GM12892 (cell line): Measurements from ENCODE around the gene RAP2C.
A peak's percentile ranks its signal among the peaks of the same experiment; 100 is the strongest.

ENCODE experiments used
- DNase-seq: peaks from one replicate; pipeline ENCODE4 v3.0.0; 2011; ENCODE audit not compliant: insufficient read length
- FAIRE-seq: peaks from 2 replicates; lab custom pipeline; 2011; peaks lifted over from hg19 to GRCh38; lab: Jason Lieb, UNC
- POLR2A ChIP-seq: IDR thresholded peaks from 2 replicates; pipeline ENCODE4 v1.6.1; 2011; ENCODE audit warnings: low read depth, low read length, control low read depth
- POLR2AphosphoS5 ChIP-seq: IDR thresholded peaks from 2 replicates; pipeline ENCODE4 v1.6.1; 2011; ENCODE audit warnings: low read depth, low read length, control low read depth
- TAF1 ChIP-seq: IDR thresholded peaks from 2 replicates; pipeline ENCODE4 v1.6.1; 2011; ENCODE audit warnings: low read depth, mild to moderate bottlenecking, control low read depth, low read length, borderline replicate concordance

Gene RAP2C

DNA sequence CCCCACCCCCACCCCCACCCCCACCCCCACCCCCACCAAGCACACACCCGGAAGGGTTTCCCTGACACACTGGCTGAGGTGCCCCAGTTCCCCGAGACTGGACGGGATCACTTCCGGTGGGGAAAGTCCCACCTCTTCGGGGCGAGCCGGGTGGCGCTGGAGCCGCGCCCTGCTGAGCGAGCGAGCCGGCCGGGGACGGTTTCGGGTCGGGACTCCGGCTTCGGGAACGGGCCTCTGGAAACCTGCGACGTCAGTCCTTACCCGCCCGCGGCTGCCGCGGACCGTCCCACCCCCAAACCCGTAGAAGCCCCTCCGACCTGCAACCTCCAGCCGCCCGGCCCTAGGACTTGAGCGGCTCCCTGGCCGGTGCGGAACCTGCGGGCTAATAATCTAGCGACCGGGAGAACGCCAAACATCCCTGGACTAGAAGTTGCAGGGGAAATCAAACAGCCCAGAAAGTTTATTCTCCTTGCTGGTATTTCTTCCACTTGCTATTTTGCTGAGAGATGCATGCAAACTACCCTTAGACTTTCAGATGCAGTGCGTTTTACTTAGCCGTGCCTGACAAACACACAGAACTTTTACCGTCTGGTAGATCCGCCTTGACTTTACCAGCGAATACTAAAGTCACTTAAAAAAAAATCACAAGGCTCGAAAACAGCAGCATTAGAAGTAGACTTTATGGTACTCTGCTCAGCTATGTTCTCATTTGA is 991 bp downstream of the RAP2C start:
- DNase-seq (peak; percentile 61), FAIRE-seq (peak; percentile 14)
- TF ChIP-seq TAF1 (0 out of 2 replicates have a peak, but pooled peaks have one; percentile 39), POLR2AphosphoS5 (no peak)

DNA sequence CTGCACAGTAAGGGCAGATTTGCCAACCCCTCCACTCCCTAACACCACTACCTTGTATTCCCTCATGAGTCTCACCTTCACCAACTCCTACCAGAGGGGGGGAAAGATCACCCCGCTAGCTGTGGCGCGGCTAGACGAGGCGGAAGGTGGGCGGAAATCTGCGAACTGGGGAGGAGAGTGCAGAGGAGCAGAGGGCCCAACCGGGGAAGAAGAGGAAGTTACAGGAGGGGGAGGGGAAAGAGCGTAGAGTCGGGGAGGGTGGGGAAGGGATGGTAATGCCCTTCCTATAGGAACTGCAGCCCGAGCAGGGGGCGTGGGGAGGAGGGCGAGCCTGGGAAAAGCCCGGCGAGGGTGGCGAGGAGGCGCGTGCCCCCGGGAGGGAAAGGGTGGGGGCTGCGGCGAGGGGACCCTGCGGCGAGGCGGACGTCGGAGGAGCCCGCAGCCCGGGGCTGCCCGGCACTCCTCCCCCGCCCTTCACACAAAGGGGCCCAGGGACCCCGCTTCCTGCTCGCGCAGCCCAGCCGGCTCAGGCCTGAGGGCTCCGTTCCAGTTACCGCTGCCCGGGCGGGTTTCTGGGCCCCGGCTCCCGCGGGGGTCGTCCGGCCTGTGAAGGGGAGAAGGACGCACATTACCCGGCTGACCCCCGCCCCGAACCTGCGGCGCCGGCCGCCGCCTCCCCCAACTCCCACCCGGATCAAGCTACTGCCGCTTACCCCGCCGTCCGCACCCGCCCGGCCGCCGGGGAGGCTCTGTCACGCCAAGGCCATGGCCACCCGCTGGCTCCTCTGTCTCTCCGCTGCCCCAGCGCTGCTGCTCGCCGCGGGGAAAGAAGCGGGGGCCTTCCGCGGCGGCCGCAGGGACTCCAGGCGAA is 1.8 kb downstream of the RAP2C start:
- FAIRE-seq (peak; percentile 92), DNase-seq (peak; percentile 43)
- TF ChIP-seq POLR2AphosphoS5 (no peak), TAF1 (no peak; the same call in 1 of the 2 replicates), POLR2A (peak; percentile 60; the same call in 1 of the 2 replicates)

DNA sequence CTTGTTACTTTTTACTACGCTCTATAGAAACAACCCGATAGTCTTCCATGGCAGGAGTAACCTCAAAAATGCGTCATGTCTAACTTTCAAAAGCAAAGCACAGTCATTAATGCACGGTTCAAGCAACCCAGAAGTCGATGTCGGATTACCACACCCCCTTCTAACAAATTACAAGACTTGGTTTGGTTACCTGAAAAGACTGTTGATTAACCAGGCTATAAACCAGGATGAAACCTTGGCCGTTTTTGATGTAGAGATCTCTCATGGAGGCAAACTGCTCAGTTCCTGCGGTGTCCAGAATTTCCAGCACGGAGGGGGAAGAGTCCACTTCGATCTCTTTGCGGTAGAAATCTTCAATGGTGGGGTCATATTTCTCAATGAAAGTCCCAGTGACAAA is 2.4 kb downstream of the RAP2C start:
- no peak for FAIRE-seq
- TF ChIP-seq POLR2A (no peak), TAF1 (no peak), POLR2AphosphoS5 (no peak)
- DNase-seq, result no peak

DNA sequence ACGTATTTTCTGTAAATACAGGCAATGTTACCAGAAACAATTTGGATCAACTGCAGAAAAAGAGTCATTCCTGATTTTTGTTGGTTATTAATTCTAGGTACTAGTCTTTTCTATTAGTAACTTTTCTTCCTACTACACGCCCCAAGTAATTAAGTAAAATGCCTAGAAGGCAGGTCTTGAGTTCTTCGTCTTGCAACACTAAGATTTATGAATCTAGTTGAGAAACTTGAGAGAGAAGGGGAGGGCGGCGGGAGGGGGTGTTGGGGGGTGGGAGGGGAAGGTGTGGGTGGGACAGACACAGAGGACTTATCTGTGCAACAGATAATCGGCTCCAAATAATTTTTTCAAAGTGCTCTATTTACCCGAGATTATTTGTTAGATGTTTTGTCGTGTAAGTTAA is 3.0 kb downstream of the RAP2C start:
- TF ChIP-seq TAF1, result no peak
- no peak for TF ChIP-seq POLR2AphosphoS5
- TF ChIP-seq POLR2A, result no peak
- no peak for DNase-seq
- FAIRE-seq, result no peak

DNA sequence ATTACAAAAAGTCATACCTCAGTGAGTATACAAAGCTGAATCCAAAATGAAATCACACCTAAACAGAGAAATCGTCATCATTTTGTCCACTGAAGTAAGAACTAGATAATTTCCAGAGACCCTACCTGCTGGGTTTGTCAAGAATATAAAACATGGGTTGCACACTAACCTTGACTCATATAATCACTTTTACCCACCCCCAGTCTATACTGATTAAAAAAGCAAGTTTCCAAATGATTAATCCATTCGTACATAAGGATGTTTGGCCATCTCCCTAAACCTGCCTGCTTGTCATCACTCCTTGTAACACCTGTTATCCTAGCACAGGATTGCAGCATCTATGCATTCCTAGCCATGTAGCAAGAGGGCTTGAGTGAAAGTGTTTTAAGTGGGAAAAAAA is 4.7 kb downstream of the RAP2C start:
- no peak for DNase-seq
- TF ChIP-seq POLR2AphosphoS5 (no peak), POLR2A (no peak), TAF1 (no peak)
- no peak for FAIRE-seq

DNA sequence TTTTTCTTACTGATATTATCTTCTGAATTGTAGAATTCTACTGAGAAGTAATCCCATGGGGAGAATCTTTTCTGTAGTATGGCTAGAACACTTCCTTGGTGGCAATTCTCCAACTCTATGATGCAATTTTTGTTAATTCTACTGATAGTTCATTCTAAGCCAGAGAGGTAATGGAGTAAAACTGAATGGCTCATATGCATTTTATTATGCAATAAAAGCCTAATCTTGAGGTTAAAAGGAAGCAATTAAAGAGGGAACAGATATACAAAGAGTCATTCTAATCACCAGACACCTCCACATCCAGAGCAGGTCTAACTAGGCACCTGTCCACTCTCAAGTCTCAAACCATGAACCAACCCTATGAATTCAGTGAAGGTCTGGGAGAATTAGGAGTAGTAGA is 9.7 kb downstream of the RAP2C start:
- TF ChIP-seq POLR2AphosphoS5 (no peak), POLR2A (no peak), TAF1 (no peak)
- FAIRE-seq (no peak), DNase-seq (no peak)

DNA sequence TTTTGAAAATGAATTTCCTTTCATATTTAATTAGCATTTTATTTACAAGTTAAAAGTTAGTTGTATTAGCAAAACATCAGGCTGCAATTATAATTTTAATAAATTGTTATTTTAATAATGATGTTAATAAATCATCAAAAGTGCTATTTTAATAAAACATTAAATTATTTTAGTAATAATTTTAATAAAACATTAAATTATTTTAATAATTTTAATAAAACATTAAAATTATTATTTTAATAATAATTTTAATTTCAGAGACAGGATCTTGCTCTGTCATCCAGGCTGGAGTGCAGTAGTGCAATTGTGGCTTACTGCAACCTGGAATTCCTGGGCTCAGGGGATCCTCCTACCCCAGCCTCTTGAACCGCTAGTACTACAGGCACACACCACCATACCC is 10.8 kb downstream of the RAP2C start:
- FAIRE-seq (no peak), DNase-seq (no peak)
- TF ChIP-seq TAF1 (no peak), POLR2A (no peak), POLR2AphosphoS5 (no peak)

DNA sequence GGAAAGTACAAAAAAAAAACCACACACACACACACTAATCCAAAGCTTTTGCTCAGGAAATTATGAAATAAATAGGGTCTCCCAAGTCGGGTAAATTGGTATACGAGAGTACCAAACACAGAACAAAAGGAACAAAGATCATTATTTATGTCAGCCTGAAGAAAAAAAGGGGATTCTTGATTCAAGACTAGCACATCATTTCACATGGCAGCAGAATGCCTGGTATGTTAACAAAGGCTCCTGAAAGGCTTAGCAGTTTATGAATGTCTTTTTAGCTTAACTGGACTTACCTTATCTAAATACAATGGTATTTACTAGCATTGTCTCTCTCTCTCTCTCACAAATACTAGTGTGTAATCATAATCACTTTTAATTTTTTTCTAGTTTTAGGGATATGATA is 11.3 kb downstream of the RAP2C start:
- FAIRE-seq (no peak), DNase-seq (no peak)
- no peak for TF ChIP-seq POLR2AphosphoS5
- TF ChIP-seq TAF1, result no peak
- no peak for TF ChIP-seq POLR2A

DNA sequence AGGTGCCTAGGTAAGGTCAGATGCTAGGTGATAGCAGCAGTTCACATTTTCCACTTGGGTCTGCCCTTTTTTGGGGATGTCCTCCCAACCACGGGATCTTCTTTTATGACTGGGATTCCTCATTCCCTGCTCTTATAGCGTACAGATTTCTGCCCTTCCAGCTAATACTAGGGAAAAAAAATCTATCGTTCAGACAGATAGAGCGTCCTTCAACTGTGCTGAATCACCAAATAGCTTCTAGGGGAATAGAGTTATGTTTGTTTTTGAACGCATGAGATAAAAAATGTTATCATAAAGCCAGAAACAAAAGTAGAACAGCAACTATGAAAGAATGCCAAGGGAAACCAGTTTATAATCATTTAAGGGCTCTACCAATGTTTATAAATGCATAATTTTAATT is 13.0 kb downstream of the RAP2C start:
- DNase-seq (no peak), FAIRE-seq (no peak)
- TF ChIP-seq POLR2AphosphoS5 (no peak), POLR2A (no peak)

DNA sequence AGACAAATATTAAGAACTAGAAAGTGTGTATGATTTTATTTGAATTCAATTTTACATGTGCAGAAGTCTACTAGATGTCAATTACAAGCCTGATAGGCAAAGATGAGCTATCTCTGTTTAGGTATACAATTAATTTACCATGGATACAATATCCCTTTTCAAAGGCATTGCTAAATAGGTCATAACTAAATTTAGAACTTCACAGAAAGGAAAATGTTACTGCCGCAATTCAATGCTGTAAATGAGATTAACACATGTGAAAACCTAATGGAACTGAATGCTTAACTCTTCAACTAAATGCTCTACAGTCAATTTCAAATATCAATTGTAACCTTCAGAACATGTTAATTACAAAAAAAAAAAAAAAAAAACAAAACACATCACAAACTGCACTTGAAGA is 14.6 kb downstream of the RAP2C start:
- FAIRE-seq (no peak), DNase-seq (no peak)
- TF ChIP-seq POLR2A, result no peak
- TF ChIP-seq POLR2AphosphoS5, result no peak
- no peak for TF ChIP-seq TAF1

DNA sequence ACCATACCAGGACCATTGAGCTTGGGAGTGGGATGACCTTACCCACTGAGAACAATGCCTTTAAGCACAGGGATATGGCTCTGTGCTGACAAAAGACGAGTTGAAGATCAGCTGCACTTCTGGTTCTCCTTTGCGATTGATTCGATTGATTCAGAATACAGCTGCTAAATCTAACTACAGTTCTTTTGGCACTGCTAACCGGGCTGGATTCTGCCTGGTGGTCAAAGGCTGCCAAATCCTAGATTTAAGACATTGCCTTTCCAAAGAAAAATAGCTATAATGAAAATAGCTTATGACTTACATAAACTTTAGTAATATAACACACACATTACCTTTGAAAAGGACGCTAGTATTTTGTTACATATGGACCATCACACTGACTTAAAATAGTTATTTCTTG is 18.3 kb downstream of the RAP2C start:
- TF ChIP-seq TAF1, result no peak
- DNase-seq (no peak), FAIRE-seq (no peak)

DNA sequence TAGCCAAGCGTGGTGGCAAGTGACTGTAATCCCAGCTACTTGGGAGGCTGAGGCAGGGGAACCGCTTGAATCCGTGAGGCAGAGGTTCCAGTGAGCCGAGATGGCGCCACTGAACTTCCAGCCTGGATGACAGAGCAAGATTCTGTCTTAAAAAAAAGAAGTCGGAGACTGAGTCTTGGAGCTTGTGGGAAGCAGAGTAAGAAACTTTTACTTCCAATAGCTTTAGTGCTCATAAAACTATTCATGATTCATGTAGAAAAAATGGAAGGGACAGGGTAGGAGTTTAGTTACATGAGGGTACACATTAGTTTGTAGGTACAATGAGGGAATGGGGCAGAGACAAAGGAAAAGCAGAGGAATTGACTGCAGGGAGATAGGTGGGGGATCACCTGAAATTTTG is 19.3 kb downstream of the RAP2C start:
- FAIRE-seq (no peak), DNase-seq (no peak)
- no peak for TF ChIP-seq POLR2A
- TF ChIP-seq POLR2AphosphoS5, result no peak
- no peak for TF ChIP-seq TAF1

DNA sequence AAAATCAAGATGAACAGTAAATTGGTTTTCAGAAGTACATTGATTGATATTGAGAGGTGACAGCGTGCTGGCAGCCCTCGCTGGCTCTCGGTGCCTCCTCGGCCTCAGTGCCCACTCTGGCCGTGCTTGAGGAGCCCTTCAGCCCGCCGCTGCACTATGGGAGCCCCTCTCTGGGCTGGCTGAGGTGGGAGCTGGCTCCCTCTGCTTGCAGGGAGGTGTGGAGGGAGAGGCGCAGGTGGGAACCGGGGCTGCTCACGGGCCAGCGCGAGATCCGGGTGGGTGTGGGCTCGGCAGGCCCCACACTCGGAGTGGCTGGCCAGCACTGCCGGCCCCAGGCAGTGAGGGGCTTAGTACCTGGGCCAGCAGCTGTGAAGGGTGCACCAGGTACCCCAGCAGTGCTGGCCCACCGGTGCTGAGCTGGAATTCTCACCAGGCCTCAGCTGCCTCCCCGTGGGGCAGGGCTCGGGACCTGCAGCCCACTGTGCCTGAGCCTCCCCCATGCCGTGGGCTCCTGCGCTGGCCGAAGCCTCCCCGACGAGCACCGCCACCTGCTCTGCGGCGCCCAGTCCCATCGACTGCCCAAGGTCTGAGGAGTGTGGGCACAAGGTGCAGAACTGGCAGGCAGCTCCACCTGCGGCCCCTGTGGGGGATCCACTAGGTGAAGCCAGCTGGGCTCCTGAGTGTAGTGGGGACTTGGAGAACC is 25.2 kb downstream of the RAP2C start:
- DNase-seq (no peak), FAIRE-seq (no peak)
- TF ChIP-seq TAF1 (no peak), POLR2A (no peak), POLR2AphosphoS5 (no peak)
